GM19351 (cell line): ENCODE data around the gene TAF5L.
"Not testable (repeated sequence)": the region's sequence is repeated elsewhere in the genome, so short reads cannot be mapped to it uniquely, and the experiment has no call there.

Experiments used
- ATAC-seq: cut with Tn5 transposase; IDR thresholded peaks from one replicate; pipeline ENCODE4 v1.9.1; 2021; ENCODE audit warnings: mild to moderate bottlenecking, moderate library complexity; ENCODE audit not compliant: unreplicated experiment

TAF5L gene

DNA sequence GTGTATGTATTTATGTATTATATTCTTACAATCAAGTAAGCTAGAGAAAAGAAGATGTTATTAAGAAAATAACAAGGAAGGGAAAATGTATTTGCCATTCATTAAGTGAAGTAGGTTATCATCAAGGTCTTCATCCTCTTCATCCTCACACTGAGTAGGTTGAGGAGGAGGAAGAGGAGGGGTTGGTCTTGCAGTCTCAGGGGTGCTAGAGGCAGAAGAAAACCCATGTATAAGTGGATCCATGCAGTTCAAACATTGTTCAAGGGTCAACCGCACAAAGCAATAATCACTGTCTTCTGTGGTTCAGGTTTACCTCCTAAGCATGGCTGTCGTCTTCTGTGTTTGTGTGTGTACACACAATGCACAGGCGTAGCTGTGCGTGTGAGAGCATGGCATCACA lies 17.0 kb upstream of the TAF5L start:
- ATAC-seq, result no peak

DNA sequence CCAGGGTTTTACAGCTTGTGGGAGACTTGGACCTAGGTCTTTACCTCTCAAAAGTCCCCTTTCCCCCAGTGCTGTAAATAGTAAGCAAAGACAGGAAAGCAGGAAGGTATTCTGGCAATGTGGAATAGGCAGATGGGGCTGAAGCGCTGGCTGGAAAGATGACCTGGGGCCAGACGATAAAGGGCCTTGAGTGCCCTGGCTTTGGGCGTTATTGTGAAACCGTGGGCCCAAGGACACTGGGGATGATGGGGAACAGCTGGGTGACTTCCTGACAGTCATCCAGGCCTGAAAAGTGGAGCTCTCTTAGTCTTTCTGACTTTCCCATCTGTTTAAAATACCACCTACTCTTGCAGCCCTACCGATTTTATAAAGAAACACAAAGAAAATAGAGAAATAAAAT lies 16.5 kb upstream of the TAF5L start:
- no peak for ATAC-seq

DNA sequence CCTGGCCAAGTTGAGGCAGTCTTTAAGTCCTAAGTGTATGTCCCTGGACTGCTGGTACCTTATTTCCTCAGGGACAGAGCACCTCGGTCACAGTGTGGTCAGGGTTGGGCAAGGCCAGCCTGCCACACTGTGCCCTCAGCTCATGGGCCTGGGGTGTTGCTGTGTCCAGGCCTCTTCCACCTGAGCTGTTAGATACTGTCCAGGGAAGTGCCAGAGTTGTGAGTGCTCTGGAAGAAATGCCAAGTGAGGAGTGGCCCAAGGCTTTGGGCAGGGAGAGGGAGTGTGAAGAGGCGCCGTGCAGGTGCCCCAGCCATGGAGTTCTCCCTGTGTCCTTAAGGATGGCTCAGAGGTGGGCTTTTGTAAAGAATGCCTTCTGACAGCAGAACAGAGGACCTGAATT lies 15.4 kb upstream of the TAF5L start:
- no peak for ATAC-seq

DNA sequence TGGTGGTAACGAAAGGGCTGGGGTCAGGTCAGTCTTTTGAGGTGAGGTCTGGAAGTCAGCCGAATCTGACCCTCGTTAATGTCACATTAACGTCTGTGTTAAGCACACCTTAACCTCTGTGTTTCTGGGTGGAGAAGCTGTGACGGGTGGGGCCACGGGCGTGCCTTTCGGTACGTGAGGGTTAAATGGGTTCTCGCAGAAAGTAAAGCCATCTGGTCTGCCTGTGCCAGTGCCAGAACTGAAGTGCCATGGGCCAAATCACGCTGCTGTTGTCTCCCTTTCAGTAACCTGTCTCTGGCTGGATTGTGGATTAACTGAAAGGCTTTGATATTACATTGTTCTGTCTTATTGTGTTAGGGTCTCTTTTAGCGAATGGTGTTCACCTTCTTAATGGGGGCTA lies 14.5 kb upstream of the TAF5L start:
- ATAC-seq, result no peak

DNA sequence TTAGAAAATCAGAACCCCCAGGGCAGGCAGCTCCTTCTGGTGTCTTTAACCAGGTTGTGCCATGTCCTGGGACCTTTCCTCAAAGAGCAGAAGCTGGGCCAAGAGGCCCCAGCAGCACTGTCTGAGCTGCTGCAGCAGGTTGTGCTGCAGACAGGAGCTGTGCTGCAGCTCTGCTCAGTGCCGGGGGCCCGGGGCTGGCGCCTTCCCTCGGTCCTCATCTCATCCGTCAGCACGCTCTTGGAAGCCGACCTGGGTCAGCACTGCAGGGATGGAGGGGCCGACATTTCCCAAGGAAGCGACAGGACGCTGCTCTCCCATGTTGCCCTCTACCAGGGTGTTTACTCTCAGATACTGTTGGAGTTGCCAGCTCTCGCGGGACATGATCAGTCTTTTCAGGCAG lies 11.8 kb upstream of the TAF5L start:
- ATAC-seq, result no peak

DNA sequence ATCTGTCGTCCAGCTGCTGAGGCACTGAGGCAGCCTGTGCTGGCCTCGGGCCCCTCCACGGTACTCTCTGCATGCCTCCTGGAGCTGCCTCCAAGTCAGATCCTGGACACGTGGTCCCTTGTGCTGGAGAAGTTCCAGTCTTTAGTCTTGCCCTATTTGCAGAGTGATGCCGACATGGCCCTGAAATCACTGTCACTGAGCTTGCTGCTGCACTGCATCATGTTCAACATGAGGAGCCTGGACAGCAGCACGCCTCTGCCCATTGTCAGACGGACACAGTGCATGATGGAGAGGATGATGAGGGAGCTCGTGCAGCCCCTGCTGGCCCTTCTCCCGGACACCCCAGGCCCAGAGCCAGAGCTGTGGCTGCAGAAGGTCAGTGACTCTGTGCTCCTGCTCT lies 10.1 kb upstream of the TAF5L start:
- ATAC-seq, result no peak

DNA sequence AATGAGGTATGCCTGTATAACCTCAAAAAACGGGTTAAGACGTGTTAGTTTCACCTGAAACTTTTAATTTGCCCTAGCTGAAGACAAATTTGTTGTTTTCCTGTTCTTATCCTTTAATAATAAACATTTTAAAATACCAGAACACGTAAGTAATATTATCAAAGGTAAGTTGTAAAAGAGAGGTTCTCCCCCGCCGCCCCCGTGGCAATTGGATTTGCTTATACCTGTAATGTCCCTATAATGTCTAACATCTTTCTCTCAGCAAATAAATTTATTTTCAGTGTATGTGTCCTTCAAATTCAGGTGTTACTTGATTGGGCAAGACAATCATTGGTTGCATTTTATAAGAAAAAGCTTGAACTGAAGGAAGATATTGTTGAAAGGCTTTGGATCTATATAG lies 6.0 kb upstream of the TAF5L start:
- no peak for ATAC-seq

DNA sequence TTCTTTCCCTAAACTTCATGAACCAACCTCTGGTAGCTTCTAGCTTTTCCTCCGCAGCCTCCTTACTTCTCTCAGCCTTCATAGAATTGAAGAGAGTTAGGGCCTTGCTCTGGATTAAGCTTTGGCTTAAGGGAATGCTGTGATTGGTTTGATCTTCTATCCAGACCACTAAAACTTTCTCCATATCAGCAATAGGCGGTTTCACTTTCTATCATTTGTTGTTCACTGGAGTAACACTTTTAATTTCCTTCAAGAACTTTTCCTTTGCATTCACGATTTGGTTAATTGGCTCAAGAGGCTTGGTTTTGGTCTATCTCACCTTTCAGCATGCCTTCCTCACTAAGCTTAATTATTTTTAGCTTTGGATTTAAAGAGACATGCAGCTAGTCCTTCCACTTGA lies 5.2 kb upstream of the TAF5L start:
- no peak for ATAC-seq

DNA sequence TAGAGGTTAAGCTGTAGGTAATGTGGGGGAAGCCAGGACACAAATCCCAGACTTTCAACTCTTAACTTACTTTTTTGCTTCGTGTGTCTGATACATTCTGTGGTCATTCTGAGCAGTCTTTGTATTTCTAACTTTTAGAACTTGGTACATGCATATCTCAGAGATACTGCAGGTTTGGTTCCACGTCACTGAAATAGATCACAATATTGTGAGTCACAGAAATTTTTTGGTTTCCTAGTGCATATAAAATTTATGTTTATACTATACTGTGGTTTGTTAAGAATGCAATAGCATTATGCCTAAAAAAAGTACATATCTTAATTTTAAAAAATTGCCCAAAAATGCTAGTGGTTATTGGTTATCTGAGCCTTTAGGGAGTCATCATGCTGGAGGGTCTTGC lies 3.3 kb upstream of the TAF5L start:
- no peak for ATAC-seq

DNA sequence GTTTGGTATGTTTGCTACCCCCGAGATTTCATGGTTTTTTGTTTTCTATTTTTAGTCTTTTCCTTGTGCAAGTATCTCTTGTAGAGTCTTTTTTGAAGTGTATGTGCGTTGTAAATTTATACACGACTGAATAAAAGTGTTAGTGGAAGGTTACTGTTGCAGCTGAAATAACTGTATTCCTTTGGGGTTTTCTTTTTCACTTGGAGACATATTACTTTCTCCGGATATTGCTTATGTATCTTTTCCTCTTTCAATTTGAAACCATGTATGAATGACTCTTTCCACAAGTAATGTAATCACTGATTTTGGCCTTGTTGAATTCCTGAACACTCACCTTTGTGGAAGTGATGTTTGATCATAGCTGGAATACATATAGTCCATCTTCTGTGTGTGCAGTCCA lies 1.1 kb upstream of the TAF5L start:
- ATAC-seq, result no peak

DNA sequence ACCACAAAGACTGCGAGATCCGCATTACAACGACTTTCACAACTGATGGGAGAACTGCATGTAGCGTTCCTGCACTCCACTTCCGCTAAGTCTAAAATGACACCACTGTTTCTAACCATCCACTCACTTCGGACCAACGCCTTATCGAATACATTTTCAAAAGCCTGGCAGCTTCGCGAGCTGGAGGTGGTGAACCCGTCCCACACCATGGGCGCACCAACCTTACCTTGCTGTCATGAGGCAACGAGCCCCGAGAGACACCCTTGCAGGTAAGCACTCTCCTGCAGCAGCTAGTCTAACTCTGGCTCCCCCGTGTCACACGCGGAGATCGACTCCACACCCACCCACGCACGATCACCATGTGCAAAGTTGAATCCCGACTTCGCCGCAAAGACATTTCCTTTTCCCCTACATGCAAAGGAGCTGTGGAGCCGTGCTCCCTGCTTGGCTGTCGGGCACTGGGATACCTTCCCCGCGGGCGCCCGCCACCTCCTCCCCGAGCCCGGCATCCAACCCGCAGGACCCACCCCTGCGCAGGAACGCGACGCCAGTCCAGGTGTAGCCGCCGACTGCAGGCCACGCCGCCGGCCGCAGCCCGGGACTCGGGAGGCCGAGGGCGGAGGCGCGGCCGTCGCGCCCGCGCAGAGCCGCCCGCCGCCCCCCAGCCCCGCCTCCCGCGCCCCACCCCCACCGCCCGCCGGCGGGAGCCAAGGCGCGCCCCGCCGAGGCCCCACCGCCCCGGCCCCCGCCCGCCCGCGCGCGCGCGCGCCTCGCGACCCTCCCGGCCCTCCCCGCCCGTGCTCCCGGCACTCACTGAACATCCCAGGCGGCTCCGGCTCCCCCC lies 629 bp downstream of the TAF5L start:
- ATAC-seq, result peak; percentile 33

DNA sequence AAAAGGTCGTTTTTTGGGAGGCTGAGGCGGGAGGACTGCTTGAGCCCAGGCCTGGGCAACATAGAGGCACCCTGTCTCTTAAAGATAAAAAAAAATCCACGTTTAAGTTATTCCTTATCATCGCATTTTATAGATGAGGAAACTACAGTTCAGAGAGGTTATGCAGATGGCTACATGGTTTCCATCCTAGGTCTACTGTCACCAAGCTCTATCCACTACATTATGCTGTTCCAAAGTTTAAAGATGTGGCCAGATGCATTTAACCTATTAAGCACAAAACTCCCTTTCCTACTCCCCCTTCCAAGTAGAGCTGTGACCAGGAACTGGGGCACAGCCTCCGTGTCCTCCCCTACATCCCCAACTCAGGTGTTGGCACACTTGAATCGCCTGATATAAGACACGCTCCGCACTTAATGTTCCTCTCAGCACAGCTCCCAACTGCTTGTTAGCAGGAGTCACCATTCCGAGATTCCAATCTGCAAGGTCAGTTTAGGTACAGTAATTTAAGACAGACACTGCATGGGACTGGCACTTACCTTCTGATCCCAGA lies 1.3 kb downstream of the TAF5L start:
- no peak for ATAC-seq

DNA sequence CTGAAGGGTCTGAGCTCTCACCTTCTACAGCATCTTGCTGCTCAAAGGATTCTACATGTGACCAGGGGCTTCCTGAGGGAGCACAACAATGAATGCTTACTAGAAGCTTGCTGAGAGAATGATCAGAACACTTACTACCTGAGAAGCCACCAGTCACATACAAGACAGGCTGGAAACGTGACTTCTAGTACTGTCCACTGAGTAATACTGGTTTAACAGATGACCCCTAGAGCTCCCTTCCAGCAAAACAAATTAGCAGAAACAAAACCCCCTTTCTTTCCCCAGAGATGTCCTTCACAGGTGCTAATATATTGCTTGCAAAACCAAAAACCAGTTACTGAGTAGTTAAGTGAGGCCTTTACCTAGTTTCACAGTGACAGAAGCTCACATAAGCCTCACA lies 2.1 kb downstream of the TAF5L start:
- ATAC-seq, result no peak

DNA sequence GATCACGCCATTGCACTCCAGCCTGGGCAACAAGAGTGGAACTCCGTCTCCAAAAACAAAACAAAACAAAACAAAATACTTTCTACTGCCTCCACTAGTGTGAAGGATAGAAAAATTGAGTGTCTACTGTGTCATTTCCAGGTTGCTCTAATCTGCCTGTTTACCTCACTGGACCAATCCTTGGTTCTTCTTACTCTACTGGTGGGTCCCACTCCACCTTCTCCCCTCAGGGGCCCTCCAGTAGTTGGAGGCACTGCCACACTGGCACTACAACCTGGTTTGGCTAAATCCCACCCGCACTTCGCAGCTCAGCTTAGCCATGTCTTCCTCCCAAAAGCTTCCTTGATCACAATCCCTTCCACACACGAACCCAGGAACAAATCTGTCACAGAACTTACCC lies 2.7 kb downstream of the TAF5L start:
- ATAC-seq, result no peak

DNA sequence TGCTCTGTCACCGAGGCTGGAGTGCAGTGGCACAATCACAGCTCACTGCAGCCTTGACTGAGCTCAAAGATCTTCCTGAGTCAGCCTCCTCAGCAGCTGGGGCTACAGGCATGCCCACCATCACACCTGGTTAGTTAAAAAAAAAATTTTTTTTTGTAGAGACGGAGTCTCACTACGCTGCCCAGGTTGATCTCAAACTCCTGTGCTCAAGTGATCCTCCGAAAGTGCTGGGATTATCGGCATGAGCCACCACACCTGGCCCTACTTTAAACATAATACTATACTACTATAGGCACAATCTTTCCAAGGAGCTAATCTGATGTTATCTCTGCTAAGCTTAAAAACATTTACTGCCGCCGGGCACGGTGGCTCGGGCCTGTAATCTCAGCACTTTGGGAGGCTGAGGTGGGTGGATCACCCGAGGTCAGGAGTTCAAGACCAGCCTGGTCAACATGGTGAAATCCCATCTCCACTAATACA lies 3.2 kb downstream of the TAF5L start:
- ATAC-seq, result not testable (repeated sequence)

DNA sequence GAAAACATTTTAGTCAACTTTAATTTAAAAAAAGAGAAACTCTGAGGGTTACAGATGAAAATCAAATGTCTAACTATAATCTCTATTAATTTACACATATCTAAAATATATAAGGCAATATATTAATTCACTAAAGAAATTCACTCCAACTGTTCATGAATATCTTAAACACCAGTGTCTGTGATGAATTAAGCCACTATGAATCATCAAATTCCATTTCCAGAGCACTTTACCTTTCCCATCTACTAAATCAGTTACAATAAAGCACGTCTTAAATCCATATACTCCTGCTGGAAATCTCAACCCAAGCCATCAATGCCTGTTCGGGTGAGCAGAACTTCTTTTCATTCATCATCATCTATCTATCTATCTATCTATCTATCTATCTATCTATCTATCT lies 4.3 kb downstream of the TAF5L start:
- no peak for ATAC-seq

DNA sequence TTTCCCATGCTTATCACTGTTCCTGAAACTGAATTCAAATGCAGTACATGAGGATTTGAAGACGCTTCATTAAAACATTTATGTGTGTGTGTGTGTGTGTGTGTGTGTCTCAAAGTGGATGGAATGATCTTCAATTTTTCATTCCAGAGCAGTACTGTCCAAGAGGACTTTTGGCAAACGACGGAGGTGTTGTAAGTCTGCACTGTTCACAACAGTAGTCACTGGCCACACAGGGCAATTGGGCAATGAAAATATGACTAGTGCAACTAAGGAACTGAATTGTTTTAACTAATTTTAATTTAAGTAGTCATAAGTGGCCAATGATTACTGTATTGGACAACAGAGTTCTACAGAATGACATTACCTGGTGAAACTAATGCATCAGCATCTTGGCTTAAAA lies 5.0 kb downstream of the TAF5L start:
- no peak for ATAC-seq

DNA sequence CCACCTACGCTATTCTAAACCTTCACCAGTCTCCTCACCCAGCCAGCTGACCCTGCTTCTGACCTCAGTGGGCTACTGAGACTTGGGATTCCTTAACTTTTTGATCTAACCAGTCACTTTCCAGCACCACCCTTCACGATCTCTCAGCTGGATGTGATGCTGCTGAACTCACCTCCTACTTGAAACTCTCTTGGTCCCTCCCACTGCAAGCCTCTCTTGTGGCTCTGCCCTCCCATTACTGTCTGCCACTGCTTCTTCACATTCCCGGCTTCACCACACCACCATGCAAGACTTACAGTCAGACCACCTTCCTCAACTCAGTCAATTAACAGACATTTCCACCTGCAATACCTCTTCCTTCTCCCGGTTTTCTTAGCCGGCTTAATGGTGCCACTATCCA lies 6.3 kb downstream of the TAF5L start:
- no peak for ATAC-seq

DNA sequence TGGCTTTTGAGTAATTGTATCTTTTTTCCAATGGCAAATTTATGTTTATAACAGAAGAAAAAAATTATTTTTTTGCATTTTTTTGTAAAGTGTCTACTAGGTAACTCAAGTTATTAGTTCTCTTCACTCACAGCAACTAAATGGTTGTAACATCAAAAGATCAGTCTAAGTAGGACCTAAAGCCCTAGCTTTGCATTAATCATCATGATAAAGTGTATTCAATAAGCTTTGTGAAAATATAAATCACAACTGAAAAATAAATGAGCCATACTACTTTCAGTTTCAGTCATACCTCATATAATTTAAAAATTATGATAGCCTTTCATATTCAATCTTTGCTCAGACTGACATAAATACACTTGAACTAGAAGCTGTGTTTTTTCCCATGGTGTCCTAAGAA lies 6.9 kb downstream of the TAF5L start:
- ATAC-seq, result no peak

DNA sequence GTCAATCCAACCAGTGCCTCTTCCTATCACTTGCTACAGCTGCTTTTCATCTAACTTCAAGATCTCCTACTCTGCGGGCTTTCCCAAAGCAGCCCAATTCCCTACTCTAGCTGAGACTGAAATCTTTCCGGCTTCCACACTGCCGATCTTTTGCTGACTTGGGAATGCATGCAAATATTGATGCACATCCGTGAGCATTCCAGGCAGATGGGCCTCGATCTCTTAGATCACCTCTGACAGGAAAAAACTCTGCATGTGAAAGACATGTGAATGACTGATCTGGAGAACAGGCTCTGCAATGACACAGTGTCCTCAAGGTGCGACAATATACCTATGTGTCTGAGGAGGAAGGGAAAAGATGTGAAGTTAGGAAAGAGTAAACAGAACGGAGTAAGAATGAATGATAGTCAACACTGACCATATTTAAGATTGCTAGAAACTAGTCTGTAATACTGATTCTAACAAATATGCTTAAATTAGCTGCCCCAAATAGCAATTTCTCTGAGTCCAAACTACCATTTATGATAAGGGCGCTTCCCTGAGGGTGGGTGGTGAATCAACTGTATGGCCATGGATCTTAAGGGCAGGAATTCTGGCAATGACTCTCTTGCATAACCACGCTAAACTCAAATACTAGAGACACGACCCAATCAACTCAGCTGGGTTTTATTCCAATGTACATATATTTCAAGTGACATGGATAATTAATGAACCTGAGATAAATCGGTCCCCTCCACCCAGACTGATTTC lies 8.4 kb downstream of the TAF5L start:
- ATAC-seq, result no peak

DNA sequence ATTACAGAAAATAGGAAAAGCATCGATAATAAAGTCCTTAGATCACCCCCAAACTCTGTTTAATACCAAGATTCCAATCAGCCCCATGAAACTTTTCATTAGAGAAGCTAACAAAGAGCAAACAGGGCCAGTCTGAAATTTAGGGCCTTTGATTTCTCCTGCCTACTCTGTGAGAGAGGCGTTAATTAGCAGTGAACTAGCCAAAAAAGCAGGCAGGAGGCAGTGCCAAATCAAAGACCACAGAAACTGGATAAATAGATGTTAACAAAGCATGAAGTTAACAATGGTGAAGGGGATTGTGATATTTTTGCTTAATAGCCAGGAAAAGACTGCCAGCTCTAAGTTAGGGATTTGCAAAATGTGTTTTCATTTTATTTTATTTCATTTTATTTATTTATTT lies 11.2 kb downstream of the TAF5L start:
- no peak for ATAC-seq

DNA sequence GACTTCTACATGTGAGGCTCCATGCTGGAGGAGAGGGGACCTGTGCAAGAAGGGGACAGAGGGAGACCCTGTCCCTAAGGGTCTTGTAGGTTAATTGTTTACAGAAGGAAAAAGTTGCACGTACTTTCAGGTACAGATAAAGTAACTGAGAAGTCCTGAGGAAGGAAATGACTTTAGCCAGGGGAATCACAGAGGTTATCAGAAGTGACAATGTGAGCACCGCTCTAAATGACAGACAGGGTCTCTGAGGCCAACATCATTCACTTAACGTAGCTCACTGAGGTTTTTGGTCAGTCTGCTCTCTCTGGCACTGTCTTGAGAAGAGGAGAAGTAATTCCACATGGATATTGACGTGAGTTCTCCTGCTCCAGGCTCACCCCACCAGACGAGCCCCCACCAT lies 12.0 kb downstream of the TAF5L start:
- ATAC-seq, result no peak
